D721Med (cell line): ENCODE measurements around the gene ASIC3.

Experiments
- DNase-seq: peaks from one replicate; pipeline ENCODE4 v3.0.0; 2011; ENCODE audit warnings: low spot score; ENCODE audit not compliant: insufficient read length
- FAIRE-seq: peaks from 2 replicates; lab custom pipeline; 2011; peaks lifted over from hg19 to GRCh38; lab: Jason Lieb, UNC
- CTCF ChIP-seq: IDR thresholded peaks from 2 replicates; pipeline ENCODE4 v1.5.1; 2012; ENCODE audit warnings: mild to moderate bottlenecking, control low read depth; ENCODE audit not compliant: insufficient read depth; ENCODE audit errors: missing control alignments

ASIC3 gene

GRCh38 chr7:151081170-151082101 is 33.1 kb downstream of the ASIC3 start:
- TF ChIP-seq CTCF, result no peak
- DNase-seq, result no peak
- no peak for FAIRE-seq

GRCh38 chr7:151082141-151083070 is 34.1 kb downstream of the ASIC3 start:
- DNase-seq (no peak), FAIRE-seq (no peak)
- no peak for TF ChIP-seq CTCF

GRCh38 chr7:151083071-151083823 is 34.9 kb downstream of the ASIC3 start, which contains the start of gene TMUB1:
Gene TMUB1, minus strand, starts transcription at chr7:151083493. Its CDS starts 930 bp downstream, at chr7:151082563.
- no peak for TF ChIP-seq CTCF
- FAIRE-seq (no peak), DNase-seq (peak; percentile 83)

GRCh38 chr7:151083824-151084160 is 35.5 kb downstream of the ASIC3 start:
- no peak for TF ChIP-seq CTCF
- DNase-seq (no peak), FAIRE-seq (no peak)

- no peak for DNase-seq
- no peak for TF ChIP-seq CTCF
- FAIRE-seq, result no peak
Observed at GRCh38 chr7:151085329-151085690, 37.0 kb downstream of the ASIC3 start.

GRCh38 chr7:151085691-151086620 is 37.6 kb downstream of the ASIC3 start, which contains the start of gene AGAP3:
Gene AGAP3, plus strand, starts transcription at chr7:151086475. Its CDS starts 267 bp downstream, at chr7:151086742.
- TF ChIP-seq CTCF, result no peak
- peak; percentile 87 for DNase-seq
- FAIRE-seq, result no peak
